ENCODE data around the gene SYNE2. TPM values are rescaled to one million over a fixed set of nuclear protein-coding genes. Genes with fewer than 3 reads are reported as not detected.

SYNE2 gene
- total RNA-seq, 1 experiment from 2014 or later: 71.1 TPM

GRCh38 chr14:63933711-63934110, 80.9 kb downstream of the SYNE2 start (continued):
- TF ChIP-seq, protein P1, sequence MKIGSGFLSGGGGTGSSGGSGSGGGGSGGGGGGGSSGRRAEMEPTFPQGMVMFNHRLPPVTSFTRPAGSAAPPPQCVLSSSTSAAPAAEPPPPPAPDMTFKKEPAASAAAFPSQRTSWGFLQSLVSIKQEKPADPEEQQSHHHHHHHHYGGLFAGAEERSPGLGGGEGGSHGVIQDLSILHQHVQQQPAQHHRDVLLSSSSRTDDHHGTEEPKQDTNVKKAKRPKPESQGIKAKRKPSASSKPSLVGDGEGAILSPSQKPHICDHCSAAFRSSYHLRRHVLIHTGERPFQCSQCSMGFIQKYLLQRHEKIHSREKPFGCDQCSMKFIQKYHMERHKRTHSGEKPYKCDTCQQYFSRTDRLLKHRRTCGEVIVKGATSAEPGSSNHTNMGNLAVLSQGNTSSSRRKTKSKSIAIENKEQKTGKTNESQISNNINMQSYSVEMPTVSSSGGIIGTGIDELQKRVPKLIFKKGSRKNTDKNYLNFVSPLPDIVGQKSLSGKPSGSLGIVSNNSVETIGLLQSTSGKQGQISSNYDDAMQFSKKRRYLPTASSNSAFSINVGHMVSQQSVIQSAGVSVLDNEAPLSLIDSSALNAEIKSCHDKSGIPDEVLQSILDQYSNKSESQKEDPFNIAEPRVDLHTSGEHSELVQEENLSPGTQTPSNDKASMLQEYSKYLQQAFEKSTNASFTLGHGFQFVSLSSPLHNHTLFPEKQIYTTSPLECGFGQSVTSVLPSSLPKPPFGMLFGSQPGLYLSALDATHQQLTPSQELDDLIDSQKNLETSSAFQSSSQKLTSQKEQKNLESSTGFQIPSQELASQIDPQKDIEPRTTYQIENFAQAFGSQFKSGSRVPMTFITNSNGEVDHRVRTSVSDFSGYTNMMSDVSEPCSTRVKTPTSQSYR (CRISPR knock-in tag; IDR thresholded peaks at IDR 0.05): no peak
- TF ChIP-seq CBFB (CRISPR knock-in tag; IDR thresholded peaks at IDR 0.05; ENCODE audit: low read depth) (no peak), SMAD3 (CRISPR knock-in tag; IDR thresholded peaks at IDR 0.05; ENCODE audit: borderline replicate concordance) (no peak), ESRRA (CRISPR knock-in tag; IDR thresholded peaks at IDR 0.05; ENCODE audit: borderline replicate concordance) (no peak), OVOL2 (CRISPR knock-in tag; IDR thresholded peaks at IDR 0.05; ENCODE audit: borderline replicate concordance) (no peak)
- TF ChIP-seq, protein P2, sequence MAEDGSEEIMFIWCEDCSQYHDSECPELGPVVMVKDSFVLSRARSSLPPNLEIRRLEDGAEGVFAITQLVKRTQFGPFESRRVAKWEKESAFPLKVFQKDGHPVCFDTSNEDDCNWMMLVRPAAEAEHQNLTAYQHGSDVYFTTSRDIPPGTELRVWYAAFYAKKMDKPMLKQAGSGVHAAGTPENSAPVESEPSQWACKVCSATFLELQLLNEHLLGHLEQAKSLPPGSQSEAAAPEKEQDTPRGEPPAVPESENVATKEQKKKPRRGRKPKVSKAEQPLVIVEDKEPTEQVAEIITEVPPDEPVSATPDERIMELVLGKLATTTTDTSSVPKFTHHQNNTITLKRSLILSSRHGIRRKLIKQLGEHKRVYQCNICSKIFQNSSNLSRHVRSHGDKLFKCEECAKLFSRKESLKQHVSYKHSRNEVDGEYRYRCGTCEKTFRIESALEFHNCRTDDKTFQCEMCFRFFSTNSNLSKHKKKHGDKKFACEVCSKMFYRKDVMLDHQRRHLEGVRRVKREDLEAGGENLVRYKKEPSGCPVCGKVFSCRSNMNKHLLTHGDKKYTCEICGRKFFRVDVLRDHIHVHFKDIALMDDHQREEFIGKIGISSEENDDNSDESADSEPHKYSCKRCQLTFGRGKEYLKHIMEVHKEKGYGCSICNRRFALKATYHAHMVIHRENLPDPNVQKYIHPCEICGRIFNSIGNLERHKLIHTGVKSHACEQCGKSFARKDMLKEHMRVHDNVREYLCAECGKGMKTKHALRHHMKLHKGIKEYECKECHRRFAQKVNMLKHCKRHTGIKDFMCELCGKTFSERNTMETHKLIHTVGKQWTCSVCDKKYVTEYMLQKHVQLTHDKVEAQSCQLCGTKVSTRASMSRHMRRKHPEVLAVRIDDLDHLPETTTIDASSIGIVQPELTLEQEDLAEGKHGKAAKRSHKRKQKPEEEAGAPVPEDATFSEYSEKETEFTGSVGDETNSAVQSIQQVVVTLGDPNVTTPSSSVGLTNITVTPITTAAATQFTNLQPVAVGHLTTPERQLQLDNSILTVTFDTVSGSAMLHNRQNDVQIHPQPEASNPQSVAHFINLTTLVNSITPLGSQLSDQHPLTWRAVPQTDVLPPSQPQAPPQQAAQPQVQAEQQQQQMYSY (CRISPR knock-in tag; IDR thresholded peaks at IDR 0.05): no peak

- Mint-ChIP-seq H3K4me3 (no peak overlapping the region), H3K9me3 (no peaks in the 10 kb centered on the region), H3K27ac (no peak overlapping the region), H3K27me3 (ENCODE audit: low read depth) (no peaks in the 10 kb centered on the region), H3K36me3 (peaks cover 20% of the 10 kb centered on the region), H3K4me1 (peaks cover 13% of the 10 kb centered on the region)
- TF ChIP-seq NFATC4 (CRISPR knock-in tag; IDR thresholded peaks at IDR 0.05) (no peak), TCF7 (CRISPR knock-in tag; IDR thresholded peaks at IDR 0.05; ENCODE audit: low read depth) (no peak)
- no peak for DNase-seq (ENCODE audit: low spot score)
- ChIA-PET CTCF (no interaction called here), POLR2A (no interaction called here)
- no peak for ATAC-seq
These were observed 85.6 kb downstream of the SYNE2 start for GRCh38 chr14:63938198-63939005.

GRCh38 chr14:63939006-63939270, 86.1 kb downstream of the SYNE2 start:
- POLR2A ChIA-PET: no interaction called here

GRCh38 chr14:63940387-63940786, 87.6 kb downstream of the SYNE2 start:
- ChIA-PET CTCF (interaction anchor here (0.7 kb wide), 1 partner anchor 167 kb away, joined by 3 read pairs; no protein-coding TSS in a partner anchor), POLR2A (no interaction called here)
- H3K27me3 Mint-ChIP-seq (ENCODE audit: low read depth): no peaks in the 10 kb centered on the region
- H3K9me3 Mint-ChIP-seq: no peaks in the 10 kb centered on the region
- H3K27ac Mint-ChIP-seq: no peak overlapping the region
- H3K36me3 Mint-ChIP-seq: peaks cover 20% of the 10 kb centered on the region
- no peak for DNase-seq (ENCODE audit: low spot score)
- no peak for ATAC-seq
- H3K4me1 Mint-ChIP-seq: no peaks in the 10 kb centered on the region
- H3K4me3 Mint-ChIP-seq: no peak overlapping the region
- TF ChIP-seq CDX4 (CRISPR knock-in tag; IDR thresholded peaks at IDR 0.05; ENCODE audit: borderline replicate concordance): no peak
- TF ChIP-seq, protein P3, sequence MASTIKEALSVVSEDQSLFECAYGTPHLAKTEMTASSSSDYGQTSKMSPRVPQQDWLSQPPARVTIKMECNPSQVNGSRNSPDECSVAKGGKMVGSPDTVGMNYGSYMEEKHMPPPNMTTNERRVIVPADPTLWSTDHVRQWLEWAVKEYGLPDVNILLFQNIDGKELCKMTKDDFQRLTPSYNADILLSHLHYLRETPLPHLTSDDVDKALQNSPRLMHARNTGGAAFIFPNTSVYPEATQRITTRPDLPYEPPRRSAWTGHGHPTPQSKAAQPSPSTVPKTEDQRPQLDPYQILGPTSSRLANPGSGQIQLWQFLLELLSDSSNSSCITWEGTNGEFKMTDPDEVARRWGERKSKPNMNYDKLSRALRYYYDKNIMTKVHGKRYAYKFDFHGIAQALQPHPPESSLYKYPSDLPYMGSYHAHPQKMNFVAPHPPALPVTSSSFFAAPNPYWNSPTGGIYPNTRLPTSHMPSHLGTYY (CRISPR knock-in tag; IDR thresholded peaks at IDR 0.05): no peak
- no peak for TF ChIP-seq MAX (CRISPR knock-in tag; IDR thresholded peaks at IDR 0.05)
- TF ChIP-seq, protein P4, sequence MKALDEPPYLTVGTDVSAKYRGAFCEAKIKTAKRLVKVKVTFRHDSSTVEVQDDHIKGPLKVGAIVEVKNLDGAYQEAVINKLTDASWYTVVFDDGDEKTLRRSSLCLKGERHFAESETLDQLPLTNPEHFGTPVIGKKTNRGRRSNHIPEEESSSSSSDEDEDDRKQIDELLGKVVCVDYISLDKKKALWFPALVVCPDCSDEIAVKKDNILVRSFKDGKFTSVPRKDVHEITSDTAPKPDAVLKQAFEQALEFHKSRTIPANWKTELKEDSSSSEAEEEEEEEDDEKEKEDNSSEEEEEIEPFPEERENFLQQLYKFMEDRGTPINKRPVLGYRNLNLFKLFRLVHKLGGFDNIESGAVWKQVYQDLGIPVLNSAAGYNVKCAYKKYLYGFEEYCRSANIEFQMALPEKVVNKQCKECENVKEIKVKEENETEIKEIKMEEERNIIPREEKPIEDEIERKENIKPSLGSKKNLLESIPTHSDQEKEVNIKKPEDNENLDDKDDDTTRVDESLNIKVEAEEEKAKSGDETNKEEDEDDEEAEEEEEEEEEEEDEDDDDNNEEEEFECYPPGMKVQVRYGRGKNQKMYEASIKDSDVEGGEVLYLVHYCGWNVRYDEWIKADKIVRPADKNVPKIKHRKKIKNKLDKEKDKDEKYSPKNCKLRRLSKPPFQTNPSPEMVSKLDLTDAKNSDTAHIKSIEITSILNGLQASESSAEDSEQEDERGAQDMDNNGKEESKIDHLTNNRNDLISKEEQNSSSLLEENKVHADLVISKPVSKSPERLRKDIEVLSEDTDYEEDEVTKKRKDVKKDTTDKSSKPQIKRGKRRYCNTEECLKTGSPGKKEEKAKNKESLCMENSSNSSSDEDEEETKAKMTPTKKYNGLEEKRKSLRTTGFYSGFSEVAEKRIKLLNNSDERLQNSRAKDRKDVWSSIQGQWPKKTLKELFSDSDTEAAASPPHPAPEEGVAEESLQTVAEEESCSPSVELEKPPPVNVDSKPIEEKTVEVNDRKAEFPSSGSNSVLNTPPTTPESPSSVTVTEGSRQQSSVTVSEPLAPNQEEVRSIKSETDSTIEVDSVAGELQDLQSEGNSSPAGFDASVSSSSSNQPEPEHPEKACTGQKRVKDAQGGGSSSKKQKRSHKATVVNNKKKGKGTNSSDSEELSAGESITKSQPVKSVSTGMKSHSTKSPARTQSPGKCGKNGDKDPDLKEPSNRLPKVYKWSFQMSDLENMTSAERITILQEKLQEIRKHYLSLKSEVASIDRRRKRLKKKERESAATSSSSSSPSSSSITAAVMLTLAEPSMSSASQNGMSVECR (CRISPR knock-in tag; IDR thresholded peaks at IDR 0.05; ENCODE audit: borderline replicate concordance): no peak

More at GRCh38 chr14:63939006-63939270, 86.1 kb downstream of the SYNE2 start:
- H3K27ac Mint-ChIP-seq: no peak overlapping the region
- peaks cover 20% of the 10 kb centered on the region for H3K36me3 Mint-ChIP-seq
- DNase-seq (ENCODE audit: low spot score) (no peak), ATAC-seq (no peak)
- H3K27me3 Mint-ChIP-seq (ENCODE audit: low read depth): no peaks in the 10 kb centered on the region
- TF ChIP-seq USF2 (CRISPR knock-in tag; IDR thresholded peaks at IDR 0.05): no peak
- TF ChIP-seq SMAD3 (CRISPR knock-in tag; IDR thresholded peaks at IDR 0.05; ENCODE audit: borderline replicate concordance): no peak
- TF ChIP-seq TP53 (CRISPR knock-in tag; IDR thresholded peaks at IDR 0.05): no peak
- H3K4me1 Mint-ChIP-seq: peaks cover 8% of the 10 kb centered on the region
- H3K9me3 Mint-ChIP-seq: no peaks in the 10 kb centered on the region
- CTCF ChIA-PET: no interaction called here
- H3K4me3 Mint-ChIP-seq: no peak overlapping the region
